C4-2B (cell line): ENCODE data around the gene UQCC3.

ENCODE experiments used
- CTCF ChIP-seq: fragments of 450-650 bp; conservative IDR thresholded peaks from 2 replicates; pipeline ENCODE4 v1.5.1; 2017; ENCODE audit warnings: mild to moderate bottlenecking
- ZFX ChIP-seq: fragments of 450-650 bp; IDR thresholded peaks from 2 replicates; pipeline ENCODE4 v1.6.1; 2017

GRCh38 chr11:62721994-62722393 lies 50.5 kb downstream of the UQCC3 start:
- TF ChIP-seq CTCF: no peak; the same call in 1 of the 2 replicates
- TF ChIP-seq ZFX: no peak
